Sciatic nerve (tissue), 2 donors: ENCODE results near the gene ZNF74. TPM values are rescaled to one million over a fixed set of nuclear protein-coding genes. Genes with fewer than 3 reads are reported as not detected.
"Not testable (repeated sequence)": the region's sequence is repeated elsewhere in the genome, so short reads cannot be mapped to it uniquely, and the experiment has no call there.

Experiments used
- ATAC-seq: fragments of 200-7000 bp; cut with Tn5 transposase; one replicate; pipeline ENCODE4 v1.9.1; 2020; ENCODE audit warnings: mild to moderate bottlenecking, moderate library complexity
- DNase-seq: peaks from one replicate; pipeline ENCODE4 v3.0.0-alpha.2; 2020; ENCODE audit warnings: low spot score
- intact Hi-C: fragments of 100-400 bp; cut with DNase I; formaldehyde crosslinking; loops from one replicate; pipeline ENCODE4 v1.14.2; 2022
- total RNA-seq: library from RNA; stranded (reverse); fragmentation: NEBNext Ultra II Directional; extraction: Animal tissue kit (Norgen Biotek cat#: 25700); gene quantifications from one replicate; pipeline ENCODE4 v1.2.1, GENCODE V29; 2021
- donor health status: DM: no; HTN: no; CAD: no.
- donor health status: DM: no; HTN: no; CAD: no.

The ZNF74 gene
- total RNA-seq: 10.8 TPM

- ATAC-seq (peak; percentile 97), DNase-seq (peak; percentile 92)
- intact Hi-C loops: no loop called here
Observed at GRCh38 chr22:20393705-20394476, at the start of gene ZNF74. Gene ZNF74, plus strand, starts transcription at chr22:20394151. Its CDS starts 478 bp downstream, at chr22:20394629.

DNA sequence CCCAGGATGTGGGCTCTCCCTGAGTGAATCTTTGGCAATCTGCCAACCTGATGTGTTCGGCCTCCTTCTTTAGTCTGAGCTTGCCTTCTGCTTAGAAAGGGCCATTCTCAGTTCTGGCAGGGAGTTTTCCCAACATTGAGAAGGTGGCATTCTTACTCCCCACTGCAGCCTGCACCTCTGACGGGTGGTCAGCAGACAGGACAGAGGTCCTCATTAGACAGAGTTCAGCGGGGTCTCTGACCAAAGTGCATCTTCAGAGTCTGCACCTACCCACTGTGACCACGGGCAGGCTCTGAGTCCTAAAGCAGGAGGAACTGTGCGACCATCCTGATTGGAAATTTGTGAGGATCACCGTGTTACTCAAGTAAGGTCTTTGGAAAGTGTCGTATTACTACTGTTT lies 47.4 kb upstream of the ZNF74 start:
- ATAC-seq, DNase-seq, intact Hi-C loops: not testable (repeated sequence)

DNA sequence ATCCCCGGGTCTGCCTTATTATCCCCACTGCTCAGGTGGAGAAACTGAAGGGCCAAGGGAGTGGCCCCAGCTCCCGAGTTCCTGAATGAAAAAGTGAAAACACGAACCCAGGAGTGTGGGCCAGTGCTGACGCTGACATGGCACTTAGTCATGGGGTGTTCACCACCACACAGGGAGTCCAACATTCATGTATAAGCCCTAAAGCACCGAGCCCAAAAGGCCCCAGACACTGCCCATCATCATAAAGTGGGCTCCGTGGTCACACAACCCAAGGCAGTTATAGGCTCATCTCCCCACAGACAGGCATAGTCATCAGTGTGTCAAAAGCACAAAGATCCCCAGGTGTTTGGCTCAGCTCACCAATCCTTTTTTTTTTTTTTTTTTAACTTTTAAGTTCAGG lies 41.4 kb upstream of the ZNF74 start:
- intact Hi-C loops, ATAC-seq, DNase-seq: not testable (repeated sequence)

DNA sequence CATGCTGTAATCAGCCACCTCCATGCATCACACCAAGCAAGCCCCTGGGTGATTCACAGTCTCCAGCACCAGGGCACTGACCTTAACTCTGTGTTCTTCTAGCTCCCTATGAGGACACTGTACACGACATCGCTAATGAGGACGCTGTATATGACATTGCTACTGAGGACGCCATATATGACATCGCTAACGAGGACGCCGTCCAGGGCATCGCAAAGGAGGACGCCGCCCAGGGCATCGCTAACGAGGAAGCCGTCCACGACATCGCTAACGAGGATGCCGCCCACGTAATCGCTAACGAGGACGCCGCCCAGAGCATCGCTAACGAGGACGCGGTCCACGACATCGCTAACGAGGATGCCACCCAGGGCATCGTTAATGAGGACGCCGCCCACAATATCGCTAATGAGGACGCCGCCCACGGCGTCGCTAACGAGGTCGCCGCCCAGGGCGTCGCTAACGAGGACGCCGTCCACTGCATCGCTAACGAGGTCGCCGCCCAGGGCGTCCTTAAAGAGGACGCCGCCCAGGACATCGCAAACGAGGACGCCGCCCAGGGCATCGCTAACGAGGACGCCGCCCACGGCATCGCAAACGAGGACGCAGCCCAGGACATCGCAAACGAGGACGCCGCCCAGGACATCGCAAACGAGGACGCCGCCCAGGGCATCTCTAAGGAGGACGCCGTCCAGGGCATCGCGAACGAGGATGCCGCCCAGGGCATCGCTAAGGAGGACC lies 39.5 kb upstream of the ZNF74 start:
- intact Hi-C loops: no loop called here
- ATAC-seq: no peak
- DNase-seq: no peak

GRCh38 chr22:20355939-20356636 lies 37.9 kb upstream of the ZNF74 start:
- intact Hi-C loops, DNase-seq, ATAC-seq: not testable (repeated sequence)

- intact Hi-C loops, ATAC-seq: not testable (repeated sequence)
Observed at GRCh38 chr22:20356906-20357305, 37.0 kb upstream of the ZNF74 start.

DNA sequence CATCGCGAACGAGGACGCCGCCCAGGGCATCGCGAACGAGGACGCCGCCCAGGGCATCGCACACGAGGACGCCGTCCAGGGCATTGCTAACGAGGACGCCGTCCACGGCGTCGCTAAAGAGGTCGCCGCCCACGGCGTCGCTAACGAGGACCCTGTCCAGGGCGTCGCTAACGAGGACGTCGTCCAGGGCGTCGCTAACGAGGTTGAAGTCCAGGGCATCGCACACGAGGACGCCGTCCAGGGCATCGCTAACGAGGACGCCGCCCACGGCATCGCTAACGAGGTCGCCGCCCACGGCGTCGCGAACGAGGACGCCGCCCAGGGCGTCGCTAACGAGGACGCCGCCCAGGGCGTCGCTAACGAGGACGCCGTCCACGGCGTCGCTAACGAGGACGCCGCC lies 36.0 kb upstream of the ZNF74 start:
- ATAC-seq, DNase-seq, intact Hi-C loops: not testable (repeated sequence)

More at GRCh38 chr22:20356906-20357305, 37.0 kb upstream of the ZNF74 start:
- DNase-seq: not testable (repeated sequence)

GRCh38 chr22:20358503-20359239 lies 35.3 kb upstream of the ZNF74 start:
- intact Hi-C loops, ATAC-seq, DNase-seq: not testable (repeated sequence)

DNA sequence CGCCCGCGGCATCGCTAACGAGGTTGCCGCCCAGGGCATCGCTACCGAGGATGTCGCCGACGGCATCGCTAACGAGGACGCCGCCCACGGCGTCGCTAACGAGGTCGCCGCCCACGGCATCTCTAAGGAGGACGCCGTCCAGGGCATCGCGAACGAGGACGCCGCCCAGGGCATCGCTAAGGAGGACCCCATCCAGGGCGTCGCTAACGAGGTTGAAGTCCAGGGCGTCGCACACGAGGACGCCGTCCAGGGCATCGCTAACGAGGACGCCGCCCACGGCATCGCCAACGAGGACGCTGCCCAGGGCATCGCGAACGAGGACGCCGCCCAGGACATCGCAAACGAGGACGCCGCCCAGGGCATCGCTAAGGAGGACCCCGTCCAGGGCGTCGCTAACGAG lies 33.7 kb upstream of the ZNF74 start:
- DNase-seq, ATAC-seq, intact Hi-C loops: not testable (repeated sequence)

- intact Hi-C loops, DNase-seq, ATAC-seq: not testable (repeated sequence)
Observed at GRCh38 chr22:20360866-20361751, 32.8 kb upstream of the ZNF74 start.

DNA sequence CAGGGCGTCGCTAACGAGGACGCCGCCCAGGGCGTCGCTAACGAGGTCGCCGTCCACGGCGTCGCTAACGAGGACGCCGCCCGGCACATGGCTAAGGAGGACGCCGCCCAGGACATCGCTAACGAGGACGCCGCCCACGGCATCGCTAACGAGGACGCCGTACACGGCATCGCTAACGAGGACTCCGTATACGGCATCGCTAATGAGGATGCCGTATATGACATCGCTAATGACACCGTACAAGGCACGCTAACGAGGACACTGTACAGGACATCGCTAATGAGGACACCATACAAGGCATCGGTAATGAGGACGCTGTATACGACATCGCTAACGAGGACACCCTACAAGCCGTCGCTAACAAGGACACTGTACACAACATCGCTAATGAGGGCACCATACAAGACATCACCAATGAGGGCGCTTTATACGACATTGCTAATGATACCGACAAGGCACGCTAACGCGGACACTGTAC lies 32.2 kb upstream of the ZNF74 start:
- DNase-seq, intact Hi-C loops, ATAC-seq: not testable (repeated sequence)

DNA sequence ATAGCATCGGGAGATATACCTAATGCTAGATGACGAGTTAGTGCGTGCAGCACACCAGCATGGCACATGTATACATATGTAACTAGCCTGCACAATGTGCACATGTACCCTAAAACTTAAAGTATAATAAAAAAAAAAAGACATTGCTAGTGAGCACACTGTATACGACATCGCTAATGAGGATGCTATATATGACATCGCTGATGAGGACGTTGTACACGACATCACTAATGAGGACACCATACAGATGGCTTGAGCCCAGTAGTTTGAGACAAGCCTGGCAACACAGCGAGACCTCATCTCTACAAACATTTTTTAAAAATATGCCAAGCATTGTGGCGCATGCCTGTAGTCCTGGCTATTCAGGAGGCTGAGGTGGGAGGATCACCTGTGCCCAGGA lies 31.5 kb upstream of the ZNF74 start:
- DNase-seq, intact Hi-C loops: not testable (repeated sequence)

GRCh38 chr22:20364335-20365260 lies 29.4 kb upstream of the ZNF74 start:
- DNase-seq, ATAC-seq, intact Hi-C loops: not testable (repeated sequence)

More for the DNA sequence above, 31.5 kb upstream of the ZNF74 start:
- ATAC-seq: not testable (repeated sequence)

DNA sequence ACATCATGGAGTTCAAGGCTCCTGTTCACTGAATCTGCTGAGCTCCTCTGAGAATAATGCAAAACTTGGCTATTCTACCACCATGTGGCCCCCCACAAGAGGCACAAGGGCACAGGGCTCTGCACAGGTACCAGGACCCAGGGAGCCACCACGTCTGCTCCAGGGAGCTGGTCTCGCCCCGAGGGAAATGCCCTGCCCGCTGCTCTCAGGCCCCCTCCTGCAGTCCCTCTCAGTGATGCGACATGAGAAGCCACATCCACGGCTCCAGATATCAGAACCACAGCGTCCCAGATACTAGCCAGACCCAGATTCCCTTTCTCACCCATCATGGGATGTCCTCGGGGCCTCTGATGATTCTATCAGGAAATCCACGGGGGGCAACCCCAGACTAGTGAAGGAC lies 27.1 kb upstream of the ZNF74 start:
- intact Hi-C loops, ATAC-seq, DNase-seq: not testable (repeated sequence)

- intact Hi-C loops, ATAC-seq, DNase-seq: not testable (repeated sequence)
Observed at GRCh38 chr22:20368875-20369274, 25.1 kb upstream of the ZNF74 start.

- intact Hi-C loops, ATAC-seq, DNase-seq: not testable (repeated sequence)
Observed at GRCh38 chr22:20371687-20372086, 22.3 kb upstream of the ZNF74 start.
